ENCODE measurements around the gene MYCL. TPM values are rescaled to one million over a fixed set of nuclear protein-coding genes. Genes with fewer than 3 reads are reported as not detected.

The MYCL gene
- total RNA-seq, 1 experiment from 2014 or later: 31.0 TPM

- TF ChIP-seq MAX (CRISPR knock-in tag; IDR thresholded peaks at IDR 0.05) (peak; percentile 83; the same call in 1 of the 2 replicates), TEAD4 (CRISPR knock-in tag; IDR thresholded peaks at IDR 0.05) (no peak), ZNF219 (CRISPR knock-in tag; IDR thresholded peaks at IDR 0.05; ENCODE audit: borderline replicate concordance) (peak; percentile 41; the same call in 1 of the 2 replicates), E2F5 (CRISPR knock-in tag; IDR thresholded peaks at IDR 0.05) (peak; percentile 62; the same call in 1 of the 2 replicates), JUN (CRISPR knock-in tag; IDR thresholded peaks at IDR 0.05) (0 out of 2 replicates have a peak, but pooled peaks have one; percentile 20), AFF4 (CRISPR knock-in tag; IDR thresholded peaks at IDR 0.05; ENCODE audit: borderline replicate concordance) (no peak), CREB1 (CRISPR knock-in tag; IDR thresholded peaks at IDR 0.05) (no peak), ZNF512 (CRISPR knock-in tag; IDR thresholded peaks at IDR 0.05; ENCODE audit: borderline replicate concordance) (no peak), NR2C2 (CRISPR knock-in tag; IDR thresholded peaks at IDR 0.05) (0 out of 2 replicates have a peak, but pooled peaks have one; percentile 3), ZNF232 (CRISPR knock-in tag; IDR thresholded peaks at IDR 0.05) (peak; percentile 42; the same call in 1 of the 2 replicates), ZNF532 (CRISPR knock-in tag; IDR thresholded peaks at IDR 0.05; ENCODE audit: borderline replicate concordance) (no peak), USF2 (CRISPR knock-in tag; IDR thresholded peaks at IDR 0.05) (peak; percentile 7; the same call in 1 of the 2 replicates), IRF1 (CRISPR knock-in tag; IDR thresholded peaks at IDR 0.05) (no peak), KAT7 (CRISPR knock-in tag; IDR thresholded peaks at IDR 0.05; ENCODE audit: borderline replicate concordance) (peak; percentile 47; the same call in 1 of the 2 replicates), ZNF138 (CRISPR knock-in tag; conservative IDR thresholded peaks at IDR 0.05) (no peak), SOX15 (CRISPR knock-in tag; IDR thresholded peaks at IDR 0.05) (no peak), PRDM15 (CRISPR knock-in tag; IDR thresholded peaks at IDR 0.05) (no peak), ZNF671 (CRISPR knock-in tag; IDR thresholded peaks at IDR 0.05) (peak; percentile 36; the same call in 1 of the 2 replicates), ZBTB21 (CRISPR knock-in tag; IDR thresholded peaks at IDR 0.05; ENCODE audit: borderline replicate concordance) (no peak), ELF4 (CRISPR knock-in tag; IDR thresholded peaks at IDR 0.05; ENCODE audit: low read depth) (no peak)
Measured at GRCh38 chr1:39901714-39902459, at the start of gene MYCL (continued).
